ENCODE data around the gene MARCKS. TPM values are rescaled to one million over a fixed set of nuclear protein-coding genes. Genes with fewer than 3 reads are reported as not detected.

The MARCKS gene
- total and polyA plus RNA-seq, 10 of the 15 experiments (the other 5 are each of a cell fraction or from before 2014, with no cell fraction given) = 29.0 to 164 (median 74.5) TPM

GRCh38 chr6:113858480-113859348 is 1.6 kb downstream of the MARCKS start:
- FAIRE-seq (peak; percentile 52), ATAC-seq (peak; percentile 83), DNase-seq (ENCODE audit: low read depth, low spot score) (peak; percentile 87)
- peak overlapping the region; percentile 24; the same call in 1 of the 2 replicates for H2AFZ ChIP-seq (ENCODE audit: control insufficient read depth, low read depth, low read length)
- BruUV-seq (replicated peaks) = TSS peak; percentile 98
- under 1% methylated on average over 60 of the region's 67 CpGs for WGBS (ENCODE audit: insufficient coverage, insufficient replicate concordance, low lambda C conversion rate, missing lambda C conversion rate)
- RAD21 ChIA-PET (ENCODE audit: unreplicated experiment) = interaction anchor here (0.6 to 4.9 kb wide), 37 partner anchors 9 to 1080 kb away, joined by 3 to 142 read pairs (median 5); no protein-coding TSS in a partner anchor
- intact Hi-C loops (cut with micrococcal nuclease; ENCODE audit: unreplicated experiment) = loop anchor here (1.0 to 5.0 kb wide), 8 partner anchors 50 to 1076 kb away; no protein-coding TSS in a partner anchor
- H3K27ac ChIP-seq (ENCODE audit: control insufficient read depth, insufficient read depth) = peak overlapping the region; percentile 94
- in situ Hi-C loops (cut with MboI) = loop anchor here (5.0 kb wide), 2 partner anchors 226 to 551 kb away; no protein-coding TSS in a partner anchor
- H3K9ac ChIP-seq (ENCODE audit: control insufficient read depth, insufficient read depth, low read length) = peak overlapping the region; percentile 100
- H3K9me3 ChIP-seq (replicated peaks; ENCODE audit: control insufficient read depth, insufficient read depth, low read length) = no peaks in the 10 kb centered on the region
- POLR2A ChIA-PET = interaction anchor here (0.6 to 4.5 kb wide), 15 partner anchors 8 to 568 kb away, joined by 3 to 50 read pairs (median 8); no protein-coding TSS in a partner anchor
- peaks cover 72% of the 10 kb centered on the region for H3K79me2 ChIP-seq (ENCODE audit: control insufficient read depth, insufficient read depth, low read length)
- SMC1A ChIA-PET (ENCODE audit: uncharacterized antibody, unreplicated experiment) = interaction anchor here (0.7 to 2.6 kb wide), 27 partner anchors 9 to 1075 kb away, joined by 3 to 23 read pairs (median 4); no protein-coding TSS in a partner anchor
- H3K36me3 ChIP-seq (ENCODE audit: control insufficient read depth in 2 of 2, insufficient read depth in 2 of 2, low read length in 1 of 2) = peaks cover 0 to 3% of the 10 kb centered on the region in 2 experiments; a peak in 2 of 4 replicates
- H3K4me3 ChIP-seq = peak overlapping the region; percentile 90
- H3K27me3 ChIP-seq (replicated peaks in 1 of 2; ENCODE audit: control insufficient read depth in 2 of 2, insufficient read depth in 2 of 2, low read length in 1 of 2) = no peaks in the 10 kb centered on the region
- no peaks in the 10 kb centered on the region; the same call in 1 of the 2 replicates for H4K20me1 ChIP-seq (ENCODE audit: control insufficient read depth, insufficient read depth)
- peak overlapping the region; percentile 89 for H3K4me2 ChIP-seq (ENCODE audit: control insufficient read depth, insufficient read depth)
- H3K4me1 ChIP-seq (ENCODE audit: control insufficient read depth, insufficient read depth, low read length) = peaks cover 5% of the 10 kb centered on the region
- CTCF ChIA-PET = interaction anchor here (0.6 to 3.6 kb wide), 28 partner anchors 9 to 1077 kb away, joined by 3 to 62 read pairs (median 4); no protein-coding TSS in a partner anchor
- TF ChIP-seq ASH2L (IDR thresholded peaks at IDR 0.05; ENCODE audit: borderline replicate concordance, low read depth) (no peak), TCF12 (IDR thresholded peaks at IDR 0.05; ENCODE audit: low read depth, low read length) (0 out of 2 replicates have a peak, but pooled peaks have one; percentile 74), DPF2 (IDR thresholded peaks at IDR 0.05) (peak; percentile 92), TBL1XR1 (IDR thresholded peaks at IDR 0.05; ENCODE audit: low read depth, low read length) (peak; percentile 83), ESRRA (IDR thresholded peaks at IDR 0.05; ENCODE audit: low read length) (no peak; the same call in 1 of the 2 replicates), SP1 (IDR thresholded peaks at IDR 0.05; ENCODE audit: low read depth, low read length) (peak; percentile 89), ZNF24 (IDR thresholded peaks at IDR 0.05) (peak; percentile 78), MYB (IDR thresholded peaks at IDR 0.05; ENCODE audit: borderline replicate concordance, low read depth, low read length) (no peak; the same call in none of the 2 replicates), IKZF2 (IDR thresholded peaks at IDR 0.05) (peak; percentile 72 to 81), POU2F2 (IDR thresholded peaks at IDR 0.05; ENCODE audit: borderline replicate concordance, low read depth, low read length) (peak; percentile 88; the same call in 1 of the 3 replicates), SUPT20H (IDR thresholded peaks at IDR 0.05; ENCODE audit: borderline replicate concordance, control insufficient read depth, low read depth, low read length) (no peak), HDGF (IDR thresholded peaks at IDR 0.05) (no peak), NFYA (IDR thresholded peaks at IDR 0.05; ENCODE audit: borderline replicate concordance, low read depth, low read length) (no peak), ETV6 (conservative IDR thresholded peaks at IDR 0.05 in 1 of 2, IDR thresholded peaks at IDR 0.05 in 1 of 2; ENCODE audit: borderline replicate concordance in 1 of 2, low read depth in 1 of 2) (peak in 1 of 2 experiments; percentile 63; a peak in 1 of 4 replicates), NR2F1 (conservative IDR thresholded peaks at IDR 0.05) (peak; percentile 79), NFYB (IDR thresholded peaks at IDR 0.05; ENCODE audit: insufficient read depth, low read depth, low read length) (no peak), RB1 (IDR thresholded peaks at IDR 0.05; ENCODE audit: borderline replicate concordance) (peak; percentile 76), ZBTB11 (CRISPR knock-in tag; IDR thresholded peaks at IDR 0.05) (no peak)
